Gastrocnemius medialis (tissue), 4 donors: ENCODE data around the gene MEIS2. TPM values are rescaled to one million over a fixed set of nuclear protein-coding genes. Genes with fewer than 3 reads are reported as not detected.

Experiments
- ATAC-seq, 2 donors: fragments of 150-250 bp; one replicate each; pipeline ENCODE4 v1.9.1; 2016
- DNase-seq, 2 donors: peaks; one replicate each; pipeline ENCODE4 v3.0.0-alpha.2; 2019
- H3K27ac ChIP-seq, 4 donors: fragments of 200-600 bp; sonication (generic); 1 replicate in 1 of 4; 2 replicates in 3 of 4; pipeline ENCODE4 v1.5.1; 2016 to 2018; ENCODE audit warnings: mild to moderate bottlenecking in 2 of 4, moderate library complexity in 1 of 4
- H3K27me3 ChIP-seq, 3 donors: fragments of 200-600 bp; sonication (generic) in 2 of 3; 1 replicate in 1 of 3; 2 replicates in 2 of 3; pipeline versions ENCODE4 v1.5.1 to v1.6.0; 2016 to 2019; ENCODE audit warnings: mild to moderate bottlenecking in 1 of 3, moderate library complexity in 1 of 3
- H3K36me3 ChIP-seq, 2 donors: fragments of 200-600 bp; sonication (generic) in 1 of 2; one replicate each; pipeline ENCODE4 v1.5.1; 2017 to 2018
- H3K4me1 ChIP-seq, 2 donors: fragments of 200-600 bp; sonication (generic) in 1 of 2; one replicate each; pipeline ENCODE4 v1.5.1; 2016 to 2017; ENCODE audit warnings: mild to moderate bottlenecking in 2 of 2
- H3K4me3 ChIP-seq, 4 donors: fragments of 200-600 bp; sonication (generic) in 3 of 4; 1 replicate in 1 of 4; 2 replicates in 3 of 4; pipeline ENCODE4 v1.5.1; 2016 to 2019; ENCODE audit warnings: mild to moderate bottlenecking in 2 of 4
- H3K9me3 ChIP-seq, 3 donors: fragments of 200-600 bp; sonication (generic) in 2 of 3; 1 replicate in 1 of 3; 2 replicates in 2 of 3; pipeline ENCODE4 v1.5.1; 2016 to 2019
- CTCF ChIP-seq, 5 experiments: fragments of 450-650 bp in 3 of 5; fragments of 200-600 bp in 2 of 5; sonication (generic) in 2 of 5; IDR thresholded peaks in 4 of 5; conservative IDR thresholded peaks in 1 of 5; 1 replicate in 4 of 5; 2 replicates in 1 of 5; pipeline ENCODE4 v1.5.1; 2016 to 2019; ENCODE audit warnings: antibody characterized with exemption in 5 of 5, mild to moderate bottlenecking in 3 of 5, moderate library complexity in 3 of 5
- POLR2A ChIP-seq, 2 donors: fragments of 450-650 bp; IDR thresholded peaks; one replicate each; pipeline ENCODE4 v1.6.1; 2017; ENCODE audit warnings: antibody characterized with exemption in 2 of 2, mild to moderate bottlenecking in 2 of 2, moderate library complexity in 2 of 2
- in situ Hi-C, 4 donors: fragments of 200-750 bp; cut with MboI; loops; one replicate each; pipeline versions ENCODE4 v1.15.0 to v1.8.0; 2017; ENCODE audit warnings: low sequenced_read_pairs in 4 of 4
- intact Hi-C: fragments of 100-400 bp; cut with DNase I; formaldehyde crosslinking; loops from one replicate; pipeline ENCODE4 v1.15.1; 2023; ENCODE audit warnings: low total_unique reads
- total RNA-seq, 4 donors: library from RNA; depleted of rRNA; stranded (reverse); fragments of >200 nt; gene quantifications; one replicate each; pipeline versions ENCODE4 v1.1.0 to v1.2.3, GENCODE V29; 2016

MEIS2 gene
- total RNA-seq, 4 donors from 2014 or later: 0.31 to 1.8 (median 0.40) TPM; not detected in 1

- peaks cover 18 to 37% (median 35%) of the 10 kb centered on the region in 3 donors for H3K27me3 ChIP-seq
- peaks cover 0 to 5% of the 10 kb centered on the region in 2 donors for H3K4me1 ChIP-seq
- no peaks in the 10 kb centered on the region for H3K36me3 ChIP-seq
- no peaks in the 10 kb centered on the region for H3K9me3 ChIP-seq
- in situ Hi-C loops: loop anchor here in 3 of 4 donors (25.0 kb wide), 1 partner anchor 228 kb away; no protein-coding TSS in a partner anchor
- ATAC-seq (no peak), DNase-seq (no peak)
- TF ChIP-seq POLR2A (IDR thresholded peaks at IDR 0.05) (no peak), CTCF (IDR thresholded peaks at IDR 0.05 in 4 of 5, conservative IDR thresholded peaks at IDR 0.05 in 1 of 5) (no peak)
- intact Hi-C loops: no loop called here
- no peak overlapping the region for H3K27ac ChIP-seq
- no peak overlapping the region for H3K4me3 ChIP-seq
These were observed 15.2 kb upstream of the MEIS2 start for GRCh38 chr15:37115538-37115937.

- H3K9me3 ChIP-seq: no peaks in the 10 kb centered on the region
- intact Hi-C loops (no loop called here), in situ Hi-C loops (loop anchor here in 3 of 4 donors (25.0 kb wide), 1 partner anchor 226 kb away; no protein-coding TSS in a partner anchor)
- no peak for DNase-seq
- no peak overlapping the region for H3K4me3 ChIP-seq
- H3K27ac ChIP-seq: no peak overlapping the region
- peaks cover 5 to 7% of the 10 kb centered on the region in 2 donors for H3K4me1 ChIP-seq
- peaks cover 42 to 60% (median 58%) of the 10 kb centered on the region in 3 donors for H3K27me3 ChIP-seq
- ATAC-seq: no peak
- TF ChIP-seq CTCF (IDR thresholded peaks at IDR 0.05 in 4 of 5, conservative IDR thresholded peaks at IDR 0.05 in 1 of 5): no peak
- no peak for TF ChIP-seq POLR2A (IDR thresholded peaks at IDR 0.05)
- H3K36me3 ChIP-seq: no peaks in the 10 kb centered on the region
These were observed 12.8 kb upstream of the MEIS2 start for GRCh38 chr15:37112971-37113670.

GRCh38 chr15:37112171-37112570 lies 11.8 kb upstream of the MEIS2 start:
- H3K4me3 ChIP-seq: no peak overlapping the region
- ATAC-seq (no peak), DNase-seq (no peak)
- H3K4me1 ChIP-seq: peaks cover 5 to 7% of the 10 kb centered on the region in 2 donors
- H3K9me3 ChIP-seq: no peaks in the 10 kb centered on the region
- TF ChIP-seq CTCF (IDR thresholded peaks at IDR 0.05 in 4 of 5, conservative IDR thresholded peaks at IDR 0.05 in 1 of 5) (no peak), POLR2A (IDR thresholded peaks at IDR 0.05) (no peak)
- no peaks in the 10 kb centered on the region for H3K36me3 ChIP-seq
- H3K27ac ChIP-seq: no peak overlapping the region
- peaks cover 52 to 69% (median 66%) of the 10 kb centered on the region in 3 donors for H3K27me3 ChIP-seq
- in situ Hi-C loops (loop anchor here in 3 of 4 donors (25.0 kb wide), 1 partner anchor 225 kb away; no protein-coding TSS in a partner anchor), intact Hi-C loops (no loop called here)

GRCh38 chr15:37111427-37111717 lies 11.0 kb upstream of the MEIS2 start:
- Histone ChIP-seq H3K9me3 (no peaks in the 10 kb centered on the region), H3K27me3 (peaks cover 60 to 77% (median 71%) of the 10 kb centered on the region in 3 donors), H3K4me1 (peaks cover 5 to 7% of the 10 kb centered on the region in 2 donors), H3K27ac (no peak overlapping the region), H3K36me3 (no peaks in the 10 kb centered on the region), H3K4me3 (no peak overlapping the region)
- DNase-seq (no peak), ATAC-seq (no peak)
- intact Hi-C loops (no loop called here), in situ Hi-C loops (loop anchor here in 3 of 4 donors (25.0 kb wide), 1 partner anchor 224 kb away; no protein-coding TSS in a partner anchor)
- TF ChIP-seq POLR2A (IDR thresholded peaks at IDR 0.05): no peak

GRCh38 chr15:37109872-37110572 lies 9.7 kb upstream of the MEIS2 start:
- intact Hi-C loops: no loop called here
- peaks cover 5 to 7% of the 10 kb centered on the region in 2 donors for H3K4me1 ChIP-seq
- H3K27me3 ChIP-seq: peaks cover 73 to 91% (median 83%) of the 10 kb centered on the region in 3 donors
- no peak for ATAC-seq
- no peak overlapping the region for H3K27ac ChIP-seq
- H3K9me3 ChIP-seq: no peaks in the 10 kb centered on the region
- peak overlapping the region in 2 of 4 donors; percentile 21 to 22 for H3K4me3 ChIP-seq
- H3K36me3 ChIP-seq: no peaks in the 10 kb centered on the region
- no peak for DNase-seq
- TF ChIP-seq POLR2A (IDR thresholded peaks at IDR 0.05) (no peak), CTCF (IDR thresholded peaks at IDR 0.05 in 4 of 5, conservative IDR thresholded peaks at IDR 0.05 in 1 of 5) (no peak)
- in situ Hi-C loops: loop anchor here in 3 of 4 donors (25.0 kb wide), 1 partner anchor 223 kb away; no protein-coding TSS in a partner anchor
